Measurements from ENCODE around the gene GART.

- TF ChIP-seq CTCF (IDR thresholded peaks at IDR 0.05) (no peak), POLR2A (IDR thresholded peaks at IDR 0.05) (no peak)
Measured at GRCh38 chr21:33514229-33514628, 27.7 kb downstream of the GART start.

All from Peyer's patch (tissue), 4 donors.